ENCODE data around the gene ZNF483. TPM values are rescaled to one million over a fixed set of nuclear protein-coding genes. Genes with fewer than 3 reads are reported as not detected.
"Not testable (repeated sequence)": the region's sequence is repeated elsewhere in the genome, so short reads cannot be mapped to it uniquely, and the experiment has no call there.

The ZNF483 gene
- total and polyA plus RNA-seq, 4 donors = 0.03 to 2.5 (median 0.65) TPM

- WGBS = 88% methylated on average over 3 of the region's 3 CpGs
- Histone ChIP-seq H3K36me3 (ENCODE audit: control insufficient read depth in 4 of 4, insufficient read depth in 3 of 4, low read depth in 1 of 4, low read length in 3 of 4) (no peaks in the 10 kb centered on the region), H3K4me1 (ENCODE audit: control insufficient read depth in 4 of 4, insufficient read depth in 4 of 4, low read length in 3 of 4) (peaks cover 2 to 15% (median 12%) of the 10 kb centered on the region in 4 donors), H3K27ac (ENCODE audit: low read depth in 1 of 2, low read length in 2 of 2) (no peak overlapping the region), H3K9me3 (ENCODE audit: control insufficient read depth in 4 of 4, low read length in 3 of 4) (no peaks in the 10 kb centered on the region), H3K9ac (ENCODE audit: low read depth in 1 of 2, low read length in 2 of 2) (no peak overlapping the region), H3K27me3 (ENCODE audit: control insufficient read depth in 4 of 4, insufficient read depth in 4 of 4, low read length in 3 of 4) (no peaks in the 10 kb centered on the region), H3K4me3 (ENCODE audit: low read depth in 1 of 3, low read length in 3 of 3) (no peak overlapping the region)
- DNase-seq (ENCODE audit: low spot score) = no peak
- TF ChIP-seq NR2F2 (IDR thresholded peaks at IDR 0.05) (no peak), RXRA (IDR thresholded peaks at IDR 0.05) (no peak), GABPA (IDR thresholded peaks at IDR 0.05 in 1 of 2, conservative IDR thresholded peaks at IDR 0.05 in 1 of 2) (no peak), HNF4G (IDR thresholded peaks at IDR 0.05) (no peak), FOXA2 (IDR thresholded peaks at IDR 0.05) (no peak)
Observed at GRCh38 chr9:111615928-111616327, 90.9 kb downstream of the ZNF483 start.

GRCh38 chr9:111617349-111617748 lies 92.4 kb downstream of the ZNF483 start:
- not testable (repeated sequence) for H3K27ac ChIP-seq (ENCODE audit: low read depth in 1 of 2, low read length in 2 of 2); H3K27me3 ChIP-seq (ENCODE audit: control insufficient read depth in 4 of 4, insufficient read depth in 4 of 4, low read length in 3 of 4); H3K9me3 ChIP-seq (ENCODE audit: control insufficient read depth in 4 of 4, low read length in 3 of 4); H3K36me3 ChIP-seq (ENCODE audit: control insufficient read depth in 4 of 4, insufficient read depth in 3 of 4, low read depth in 1 of 4, low read length in 3 of 4); H3K9ac ChIP-seq (ENCODE audit: low read depth in 1 of 2, low read length in 2 of 2); H3K4me3 ChIP-seq (ENCODE audit: low read depth in 1 of 3, low read length in 3 of 3); DNase-seq (ENCODE audit: low spot score)
- WGBS = 96% methylated on average over 28 of the region's 29 CpGs
- H3K4me1 ChIP-seq (ENCODE audit: control insufficient read depth in 4 of 4, insufficient read depth in 4 of 4, low read length in 3 of 4) = peaks cover 8 to 22% (median 19%) of the 10 kb centered on the region in 4 donors

- H3K9me3 ChIP-seq (ENCODE audit: control insufficient read depth in 4 of 4, low read length in 3 of 4) = no peaks in the 10 kb centered on the region
- H3K27me3 ChIP-seq (ENCODE audit: control insufficient read depth in 4 of 4, insufficient read depth in 4 of 4, low read length in 3 of 4) = no peaks in the 10 kb centered on the region
- TF ChIP-seq REST (IDR thresholded peaks at IDR 0.05) = peak; percentile 8
- no peak for TF ChIP-seq HNF4G (IDR thresholded peaks at IDR 0.05)
- no peak for TF ChIP-seq FOXA2 (IDR thresholded peaks at IDR 0.05)
- no peak for TF ChIP-seq ATF3 (IDR thresholded peaks at IDR 0.05)
- no peak for TF ChIP-seq HNF4A (conservative IDR thresholded peaks at IDR 0.05)
- no peak for TF ChIP-seq GABPA (IDR thresholded peaks at IDR 0.05 in 1 of 2, conservative IDR thresholded peaks at IDR 0.05 in 1 of 2)
- TF ChIP-seq SP1 (IDR thresholded peaks at IDR 0.05) = no peak
- no peak for TF ChIP-seq NR2F2 (IDR thresholded peaks at IDR 0.05)
- TF ChIP-seq RXRA (IDR thresholded peaks at IDR 0.05) = no peak
- TF ChIP-seq CTCF (IDR thresholded peaks at IDR 0.05; ENCODE audit: low read depth, low read length, missing input control) = peak; percentile 88
- no peak for TF ChIP-seq JUND (IDR thresholded peaks at IDR 0.05)
- no peak for TF ChIP-seq EGR1 (IDR thresholded peaks at IDR 0.05; ENCODE audit: low read depth in 2 of 2)
- TF ChIP-seq TAF1 (conservative IDR thresholded peaks at IDR 0.05) = no peak
- TF ChIP-seq FOXA1 (IDR thresholded peaks at IDR 0.05) = no peak
- peak; percentile 88 to 93 for TF ChIP-seq RAD21 (IDR thresholded peaks at IDR 0.05)
- TF ChIP-seq MAX (IDR thresholded peaks at IDR 0.05) = no peak
- no peak for TF ChIP-seq YY1 (IDR thresholded peaks at IDR 0.05)
- TF ChIP-seq ZBTB33 (IDR thresholded peaks at IDR 0.05) = no peak
- H3K4me1 ChIP-seq (ENCODE audit: control insufficient read depth in 4 of 4, insufficient read depth in 4 of 4, low read length in 3 of 4) = peaks cover 10 to 32% (median 24%) of the 10 kb centered on the region in 4 donors
- no peaks in the 10 kb centered on the region for H3K36me3 ChIP-seq (ENCODE audit: control insufficient read depth in 4 of 4, insufficient read depth in 3 of 4, low read depth in 1 of 4, low read length in 3 of 4)
- H3K27ac ChIP-seq (ENCODE audit: low read depth in 1 of 2, low read length in 2 of 2) = peak overlapping the region; percentile 79 to 91
- H3K9ac ChIP-seq (ENCODE audit: low read depth in 1 of 2, low read length in 2 of 2) = peak overlapping the region in 1 of 2 donors; percentile 54
- DNase-seq (ENCODE audit: low spot score) = no peak
- H3K4me3 ChIP-seq (ENCODE audit: low read depth in 1 of 3, low read length in 3 of 3) = no peak overlapping the region
- 6% methylated on average over 2 of the region's 2 CpGs for WGBS
Observed at GRCh38 chr9:111621895-111622480, 97.0 kb downstream of the ZNF483 start.
